K562 (cell line): Measurements from ENCODE around the gene NR2F6. TPM values are rescaled to one million over a fixed set of nuclear protein-coding genes. Genes with fewer than 3 reads are reported as not detected.
A peak's percentile ranks its signal among the peaks of the same experiment; 100 is the strongest.

Experiments used
- ATAC-seq: fragments of 200-7000 bp; cut with Tn5 transposase; 3 replicates; pipeline ENCODE4 v1.9.1; 2020; ENCODE audit warnings: moderate library complexity
- BruUV-seq: library from RNA; stranded (reverse); fragments of 400-500 nt; replicated peaks from 2 replicates; lab custom pipeline; 2021; lab: Mats Ljungman, UMichigan
- CTCF ChIA-PET: fragments of 300-600 bp; formaldehyde crosslinking; extraction: SDS; loops from one replicate; lab custom pipeline; 2021; ENCODE audit warnings: low intra/inter-chr PET ratio; lab: Yijun Ruan, JAX
- POLR2A ChIA-PET: fragments of 300-600, 350-650 bp; sonication (Branson Sonifier 250); formaldehyde crosslinking; extraction: SDS; loops from one replicate; lab custom pipeline; 2021; ENCODE audit warnings: antibody characterized with exemption, inconsistent platforms; lab: Yijun Ruan, JAX
- DNase-seq, 4 experiments: peaks; one replicate each; pipeline versions ENCODE4 v3.0.0 to v3.0.0-alpha.2; 2011 to 2018; ENCODE audit warnings: low spot score in 3 of 4, mixed read lengths in 3 of 4; ENCODE audit errors: extremely low read depth in 1 of 4
- FAIRE-seq: peaks from 2 replicates; lab custom pipeline; 2011; peaks lifted over from hg19 to GRCh38; lab: Jason Lieb, UNC
- H2AFZ ChIP-seq: 2 replicates; pipeline ENCODE4 v1.6.0; 2011; ENCODE audit warnings: low read depth, low read length, control low read depth, inconsistent platforms
- H3K27ac ChIP-seq: fragments of 200-600 bp; 3 replicates; pipeline ENCODE4 v1.8.0; 2011; ENCODE audit warnings: low read depth, mild to moderate bottlenecking, control low read depth, inconsistent platforms, low read length, moderate library complexity, mixed read lengths; ENCODE audit errors: extremely low read depth
- H3K27me3 ChIP-seq, 2 experiments: fragments of 300-600 bp in 1 of 2; 2 replicates in 1 of 2; 3 replicates in 1 of 2; pipeline versions ENCODE4 v1.6.0 to v1.8.0; 2011; ENCODE audit warnings: inconsistent platforms in 2 of 2, low read length in 2 of 2, mild to moderate bottlenecking in 1 of 2, mixed read lengths in 1 of 2, moderate library complexity in 1 of 2; ENCODE audit not compliant: control insufficient read depth in 2 of 2, insufficient read depth in 2 of 2
- H3K36me3 ChIP-seq: fragments of 300-600 bp; 3 replicates; pipeline ENCODE4 v1.8.0; 2011; ENCODE audit warnings: mild to moderate bottlenecking, low read length, inconsistent platforms; ENCODE audit not compliant: control insufficient read depth, insufficient read depth
- H3K4me1 ChIP-seq, 2 experiments: fragments of 200-600 bp in 1 of 2; replicated peaks in 1 of 2; 2 replicates in 1 of 2; 3 replicates in 1 of 2; pipeline versions ENCODE4 v1.5.1 to v1.8.0; 2011; ENCODE audit warnings: inconsistent platforms in 2 of 2, low read length in 2 of 2, mild to moderate bottlenecking in 1 of 2, mixed read lengths in 1 of 2, moderate library complexity in 1 of 2; ENCODE audit not compliant: control insufficient read depth in 2 of 2, insufficient read depth in 2 of 2
- H3K4me2 ChIP-seq: 2 replicates; pipeline ENCODE4 v1.6.1; 2011; ENCODE audit warnings: low read length, control low read depth, inconsistent platforms, mixed read lengths; ENCODE audit not compliant: insufficient read depth
- H3K4me3 ChIP-seq: fragments of 200-600 bp; sonication (generic), shearing (Covaris generic); 2 replicates; pipeline ENCODE4 v1.5.1; 2016; ENCODE audit warnings: control low read depth, inconsistent platforms
- H3K79me2 ChIP-seq: fragments of 200-600 bp; 3 replicates; pipeline ENCODE4 v1.8.0; 2011; ENCODE audit warnings: low read length, inconsistent platforms; ENCODE audit not compliant: control insufficient read depth, insufficient read depth
- H3K9ac ChIP-seq, 2 experiments: 2 replicates each; pipeline versions ENCODE4 v1.6.0 to v1.6.1; 2011; ENCODE audit warnings: low read depth in 2 of 2, low read length in 2 of 2, control low read depth in 1 of 2, inconsistent platforms in 1 of 2, mild to moderate bottlenecking in 1 of 2, mixed read lengths in 1 of 2; ENCODE audit not compliant: insufficient read depth in 1 of 2
- H3K9me1 ChIP-seq: one replicate; pipeline ENCODE4 v1.6.0; 2011; ENCODE audit warnings: inconsistent platforms, mild to moderate bottlenecking, low read length, moderate library complexity; ENCODE audit not compliant: control insufficient read depth, insufficient read depth
- H3K9me3 ChIP-seq: replicated peaks from 2 replicates; pipeline ENCODE4 v1.5.1; 2011; ENCODE audit warnings: low read depth, low read length, inconsistent platforms; ENCODE audit not compliant: control insufficient read depth, insufficient read depth
- H4K20me1 ChIP-seq: replicated peaks from 2 replicates; pipeline ENCODE4 v1.6.1; 2011; ENCODE audit warnings: low read length, inconsistent platforms, mixed read lengths; ENCODE audit not compliant: control insufficient read depth, insufficient read depth
- BRD9 ChIP-seq: fragments of 450-650 bp; IDR thresholded peaks from 2 replicates; pipeline ENCODE4 v1.6.1; 2018; ENCODE audit warnings: low read depth; ENCODE audit not compliant: partially characterized antibody
- DPF2 ChIP-seq: fragments of 450-650 bp; IDR thresholded peaks from 2 replicates; pipeline ENCODE4 v1.6.1; 2016
- EGR1 ChIP-seq: fragments of 450-650 bp; conservative IDR thresholded peaks from 2 replicates; pipeline ENCODE4 v1.6.1; 2017; ENCODE audit warnings: mild to moderate bottlenecking
- FOSL1 ChIP-seq: fragments of 200-800 bp; sonication (Bioruptor generic); conservative IDR thresholded peaks from 2 replicates; pipeline ENCODE4 v1.6.1; 2016; ENCODE audit warnings: missing genetic modification characterization, missing compliant biosample characterization
- FUS ChIP-seq: fragments of 200-400 bp; formaldehyde crosslinking; optimal IDR thresholded peaks from 2 replicates; pipeline ENCODE3; 2017; ENCODE audit warnings: low read depth, low read length
- HNRNPLL ChIP-seq: fragments of 200-400 bp; formaldehyde crosslinking; IDR thresholded peaks from 2 replicates; pipeline ENCODE4 v1.6.1; 2017; ENCODE audit warnings: low read length, low read depth, mild to moderate bottlenecking; ENCODE audit not compliant: poor library complexity, severe bottlenecking
- JUND ChIP-seq, 2 experiments: IDR thresholded peaks; 2 replicates in 1 of 2; 3 replicates in 1 of 2; pipeline ENCODE4 v1.6.1; 2011; ENCODE audit warnings: borderline replicate concordance in 2 of 2, low read depth in 2 of 2, low read length in 2 of 2, improper control_type of control experiment in 1 of 2, missing biosample characterization in 1 of 2, missing genetic modification characterization in 1 of 2, missing genetic modification reagents in 1 of 2
- KDM5B ChIP-seq: fragments of 200-600 bp; sonication (generic); IDR thresholded peaks from 2 replicates; pipeline ENCODE4 v1.6.1; 2012; ENCODE audit warnings: low read depth, mild to moderate bottlenecking, moderate library complexity, low read length, control low read depth, inconsistent platforms; ENCODE audit not compliant: insufficient replicate concordance
- KLF16 ChIP-seq: IDR thresholded peaks from 2 replicates; pipeline ENCODE4 v1.6.1; 2016; ENCODE audit warnings: antibody characterized with exemption
- MAZ ChIP-seq, 2 experiments: fragments of 450-650 bp in 1 of 2; sonication (generic) in 1 of 2; formaldehyde crosslinking; IDR thresholded peaks in 1 of 2; conservative IDR thresholded peaks in 1 of 2; 2 replicates each; pipeline versions ENCODE4 v1.4.0 to v1.5.0; 2020; ENCODE audit warnings: mild to moderate bottlenecking in 1 of 2, missing genetic modification reagents in 1 of 2
- RBM34 ChIP-seq: fragments of 200-400 bp; formaldehyde crosslinking; IDR thresholded peaks from 2 replicates; pipeline ENCODE4 v1.6.1; 2018; ENCODE audit warnings: low read length, borderline replicate concordance; ENCODE audit not compliant: insufficient read depth
- SOX6 ChIP-seq: fragments of 450-650 bp; IDR thresholded peaks from 2 replicates; pipeline ENCODE4 v1.6.1; 2014; ENCODE audit warnings: mild to moderate bottlenecking
- TOE1 ChIP-seq, 2 experiments: fragments of 450-650 bp in 1 of 2; sonication (generic) in 1 of 2; formaldehyde crosslinking in 1 of 2; IDR thresholded peaks; 2 replicates each; pipeline versions ENCODE4 v1.7.1 to v1.8.0; 2016 to 2022; ENCODE audit warnings: borderline replicate concordance in 2 of 2, mild to moderate bottlenecking in 2 of 2, antibody characterized with exemption in 1 of 2, inconsistent platforms in 1 of 2, low read depth in 1 of 2, missing genetic modification reagents in 1 of 2, moderate library complexity in 1 of 2
- WGBS: fragments of 100-300 bp; shearing (Covaris generic); methylation state at CpG from one replicate; pipeline ENCODE4 v1.1.6; 2016; ENCODE audit warnings: low coverage, mixed read lengths; ENCODE audit not compliant: insufficient coverage; ENCODE audit errors: missing lambda C conversion rate; 5-methylcytosine and 5-hydroxymethylcytosine counted together
- in situ Hi-C: fragments of 300-500 bp; cut with MboI; formaldehyde crosslinking; loops from 4 replicates; pipeline ENCODE4 v1.15.0; 2018; ENCODE audit warnings: inconsistent platforms, mixed read lengths
- intact Hi-C: fragments of 100-400 bp; cut with micrococcal nuclease; formaldehyde crosslinking; loops from 2 replicates; pipeline ENCODE4 v1.14.2; 2022
- polyA plus RNA-seq, 8 experiments: library from polyadenylated mRNA; depleted of rRNA in 4 of 8; stranded (reverse) in 5 of 8; unstranded in 3 of 8; fragments of >200 nt; fragmentation: Nextera tagmentation in 2 of 8; fragmentation: Illumina TruSeq in 1 of 8; extraction: Ambion mirVana in 2 of 8; extraction: Trizol in 1 of 8; gene quantifications; 2 replicates each; pipeline versions ENCODE4 v1.2.1 to v1.2.3, GENCODE V29; 2011 to 2014; ENCODE audit warnings: inconsistent platforms in 1 of 8, missing spikeins in 1 of 8
- total RNA-seq, 7 experiments: library from RNA; depleted of rRNA in 6 of 7; stranded (reverse); fragments of >200 nt in 6 of 7; fragmentation: Illumina TruSeq in 2 of 7; extraction: Trizol in 2 of 7; gene quantifications; 2 replicates each; pipeline versions ENCODE4 v1.2.1 to v1.2.3, GENCODE V29; 2011 to 2021; ENCODE audit warnings: low replicate concordance in 1 of 7
- TF ChIP-seq, protein P1 (sequence below), 2 experiments: fragments of 450-650 bp; conservative IDR thresholded peaks; 2 replicates each; pipeline ENCODE4 v1.6.1; 2017; ENCODE audit warnings: mild to moderate bottlenecking in 2 of 2, moderate library complexity in 2 of 2
- TF ChIP-seq, protein P2 (sequence below): fragments of 250-450 bp; sonication (Bioruptor Pico); IDR thresholded peaks from 2 replicates; pipeline ENCODE4 v1.5.0; 2021

The NR2F6 gene
- total and polyA plus RNA-seq, 9 of the 15 experiments (the other 6 are each of a cell fraction or from before 2014, with no cell fraction given) = 0.76 to 97.5 (median 18.8) TPM

DNA sequence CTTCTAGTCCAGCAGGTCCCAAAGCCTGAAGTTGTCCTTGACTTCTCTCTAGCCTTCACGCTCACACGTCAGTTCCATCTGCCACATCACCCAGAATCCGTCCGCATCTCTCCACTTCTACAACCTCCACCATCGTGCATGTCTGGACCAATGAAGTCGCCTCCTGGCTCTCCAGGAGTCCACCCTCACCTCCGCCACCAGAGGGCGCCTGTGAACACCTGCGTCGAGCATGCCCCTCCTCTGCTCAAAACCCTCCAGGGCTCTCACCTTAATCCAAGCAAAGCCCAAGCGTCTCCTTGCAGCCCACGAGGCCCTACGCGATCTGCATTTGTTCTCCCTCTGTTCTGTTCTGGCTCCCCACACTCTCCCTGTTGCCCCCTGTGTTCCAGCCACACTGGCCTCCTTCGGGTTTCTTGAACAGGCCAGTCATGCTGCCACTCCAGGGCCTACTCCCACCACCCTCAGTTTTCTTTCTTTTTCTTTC lies 15.2 kb upstream of the NR2F6 start:
- peak overlapping the region; percentile 24 to 83; a peak in 2 of 4 replicates for H3K9ac ChIP-seq
- no peaks in the 10 kb centered on the region for H4K20me1 ChIP-seq
- BruUV-seq = no TSS peak
- no peaks in the 10 kb centered on the region for H3K9me3 ChIP-seq
- no peak overlapping the region for H3K4me3 ChIP-seq
- H3K4me1 ChIP-seq = peaks cover 3 to 17% of the 10 kb centered on the region in 2 experiments; a peak in 3 of 5 replicates
- in situ Hi-C loops = no loop called here
- FAIRE-seq = peak; percentile 96
- ATAC-seq = peak; percentile 99
- ChIA-PET CTCF (interaction anchor here (0.9 to 2.0 kb wide), 3 partner anchors 21 to 194 kb away, joined by 4 to 7 read pairs (median 4); no protein-coding TSS in a partner anchor), POLR2A (interaction anchor here (0.7 to 1.1 kb wide), 5 partner anchors 12 to 161 kb away, joined by 3 to 4 read pairs (median 3); no protein-coding TSS in a partner anchor)
- intact Hi-C loops = loop anchor here (2.0 kb wide), 1 partner anchor 48 kb away; the partner anchor contains the start of gene DDA1
- H3K4me2 ChIP-seq = peak overlapping the region; percentile 23; the same call in 1 of the 2 replicates
- peak; percentile 90 to 94 (median 90) for DNase-seq
- peak overlapping the region; percentile 95 for H2AFZ ChIP-seq
- under 1% methylated on average over 15 of the region's 15 CpGs for WGBS
- peak overlapping the region; percentile 43; the same call in 2 of the 3 replicates for H3K27ac ChIP-seq
- H3K9me1 ChIP-seq = no peaks in the 10 kb centered on the region
- H3K36me3 ChIP-seq = no peaks in the 10 kb centered on the region
- H3K79me2 ChIP-seq = no peaks in the 10 kb centered on the region
- no peaks in the 10 kb centered on the region for H3K27me3 ChIP-seq
- TF ChIP-seq SOX6 (peak; percentile 20; the same call in 1 of the 2 replicates), KDM5B (peak; percentile 55), FOSL1 (tag) (no peak), RBM34 (no peak), KLF16 (0 out of 2 replicates have a peak, but pooled peaks have one; percentile 70), MAZ (CRISPR knock-in tag; conservative IDR thresholded peaks at IDR 0.05 in 1 of 2, IDR thresholded peaks at IDR 0.05 in 1 of 2) (peak; percentile 67 to 80; a peak in 3 of 4 replicates), JUND (IDR thresholded peaks at IDR 0.05; ENCODE audit: borderline replicate concordance, low read depth, low read length) (peak; percentile 76), JUND (tag; IDR thresholded peaks at IDR 0.05; ENCODE audit: borderline replicate concordance, low read depth, low read length) (peak; percentile 43; the same call in 1 of the 3 replicates), DPF2 (0 out of 2 replicates have a peak, but pooled peaks have one; percentile 22), FUS (no peak), HNRNPLL (peak; percentile 4), BRD9 (peak; percentile 73), TOE1 (IDR thresholded peaks at IDR 0.05; ENCODE audit: borderline replicate concordance) (peak; percentile 45; the same call in 1 of the 2 replicates), TOE1 (CRISPR knock-in tag; IDR thresholded peaks at IDR 0.05; ENCODE audit: borderline replicate concordance, low read depth) (no peak), EGR1 (no peak)
- TF ChIP-seq, protein P1, sequence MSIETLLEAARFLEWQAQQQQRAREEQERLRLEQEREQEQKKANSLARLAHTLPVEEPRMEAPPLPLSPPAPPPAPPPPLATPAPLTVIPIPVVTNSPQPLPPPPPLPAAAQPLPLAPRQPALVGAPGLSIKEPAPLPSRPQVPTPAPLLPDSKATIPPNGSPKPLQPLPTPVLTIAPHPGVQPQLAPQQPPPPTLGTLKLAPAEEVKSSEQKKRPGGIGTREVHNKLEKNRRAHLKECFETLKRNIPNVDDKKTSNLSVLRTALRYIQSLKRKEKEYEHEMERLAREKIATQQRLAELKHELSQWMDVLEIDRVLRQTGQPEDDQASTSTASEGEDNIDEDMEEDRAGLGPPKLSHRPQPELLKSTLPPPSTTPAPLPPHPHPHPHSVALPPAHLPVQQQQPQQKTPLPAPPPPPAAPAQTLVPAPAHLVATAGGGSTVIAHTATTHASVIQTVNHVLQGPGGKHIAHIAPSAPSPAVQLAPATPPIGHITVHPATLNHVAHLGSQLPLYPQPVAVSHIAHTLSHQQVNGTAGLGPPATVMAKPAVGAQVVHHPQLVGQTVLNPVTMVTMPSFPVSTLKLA (conservative IDR thresholded peaks at IDR 0.05) = peak; percentile 56 to 60; a peak in 3 of 4 replicates
- TF ChIP-seq, protein P2, sequence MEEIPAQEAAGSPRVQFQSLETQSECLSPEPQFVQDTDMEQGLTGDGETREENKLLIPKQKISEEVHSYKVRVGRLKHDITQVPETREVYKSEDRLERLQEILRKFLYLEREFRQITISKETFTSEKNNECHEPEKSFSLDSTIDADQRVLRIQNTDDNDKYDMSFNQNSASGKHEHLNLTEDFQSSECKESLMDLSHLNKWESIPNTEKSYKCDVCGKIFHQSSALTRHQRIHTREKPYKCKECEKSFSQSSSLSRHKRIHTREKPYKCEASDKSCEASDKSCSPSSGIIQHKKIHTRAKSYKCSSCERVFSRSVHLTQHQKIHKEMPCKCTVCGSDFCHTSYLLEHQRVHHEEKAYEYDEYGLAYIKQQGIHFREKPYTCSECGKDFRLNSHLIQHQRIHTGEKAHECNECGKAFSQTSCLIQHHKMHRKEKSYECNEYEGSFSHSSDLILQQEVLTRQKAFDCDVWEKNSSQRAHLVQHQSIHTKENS (CRISPR knock-in tag) = no peak
